NCI-H187 treated with DMSO at 0.1 percent for 48 hours (cell line): ENCODE data around the gene ALCAM.

Source experiments
- DNase-seq: peaks from one replicate; lab custom pipeline; 2025; lab: John Stamatoyannopoulos, UW

Gene ALCAM

DNA sequence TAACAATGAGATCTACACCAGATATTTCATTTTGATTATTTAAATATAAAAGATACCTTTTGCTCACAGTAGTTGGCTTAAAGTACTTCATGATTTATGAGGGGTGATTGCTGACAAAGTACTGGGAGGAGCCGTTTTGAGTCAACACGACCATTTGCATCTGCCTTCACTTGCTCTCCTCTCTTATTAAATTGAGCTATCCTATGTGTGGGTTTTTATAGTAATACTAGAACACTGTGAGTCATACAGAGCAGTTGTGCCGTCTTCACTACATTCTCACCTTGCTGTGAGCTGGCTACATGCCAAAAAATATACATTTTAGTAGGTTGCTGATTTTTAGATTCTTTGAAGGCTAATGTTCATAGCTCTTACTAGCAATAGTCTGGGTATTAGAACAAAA, 161.2 kb downstream of the ALCAM start:
- peak; percentile 92 for DNase-seq

DNA sequence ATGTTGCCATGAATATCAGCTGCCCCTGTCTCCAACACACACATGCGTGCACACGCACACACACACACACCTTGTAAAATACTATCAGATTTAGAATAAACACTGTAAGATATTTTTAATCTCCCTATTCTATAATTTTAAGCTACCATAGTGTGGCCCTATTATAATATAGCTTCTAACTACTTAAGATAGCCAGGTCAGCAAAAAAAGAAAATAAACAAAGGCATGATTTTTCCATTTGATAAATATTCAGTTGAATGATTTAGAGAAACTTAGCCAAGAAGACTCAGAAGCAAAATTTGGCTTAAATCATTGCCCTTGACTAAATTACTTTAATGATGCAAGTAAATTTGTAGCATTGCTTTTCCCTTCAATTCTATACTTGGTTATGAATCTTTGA, 162.2 kb downstream of the ALCAM start:
- no peak for DNase-seq

DNA sequence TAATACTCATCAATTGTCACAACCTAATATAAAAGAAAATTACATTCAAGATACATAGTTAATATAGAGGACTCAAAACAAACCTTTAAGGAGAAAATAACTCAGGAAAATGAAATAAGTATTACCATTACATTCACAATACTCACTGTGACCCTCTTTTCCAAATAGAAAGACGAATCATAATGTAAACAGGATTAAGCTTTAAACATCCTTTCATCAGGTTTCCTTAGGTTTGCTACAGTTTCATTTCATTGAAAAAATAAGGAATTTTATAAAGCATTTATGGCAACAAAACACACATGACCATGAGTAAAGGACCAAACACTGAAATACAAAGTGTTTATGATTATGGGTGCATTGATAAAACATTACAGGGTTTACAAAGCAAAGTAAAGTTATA, 162.7 kb downstream of the ALCAM start:
- no peak for DNase-seq

DNA sequence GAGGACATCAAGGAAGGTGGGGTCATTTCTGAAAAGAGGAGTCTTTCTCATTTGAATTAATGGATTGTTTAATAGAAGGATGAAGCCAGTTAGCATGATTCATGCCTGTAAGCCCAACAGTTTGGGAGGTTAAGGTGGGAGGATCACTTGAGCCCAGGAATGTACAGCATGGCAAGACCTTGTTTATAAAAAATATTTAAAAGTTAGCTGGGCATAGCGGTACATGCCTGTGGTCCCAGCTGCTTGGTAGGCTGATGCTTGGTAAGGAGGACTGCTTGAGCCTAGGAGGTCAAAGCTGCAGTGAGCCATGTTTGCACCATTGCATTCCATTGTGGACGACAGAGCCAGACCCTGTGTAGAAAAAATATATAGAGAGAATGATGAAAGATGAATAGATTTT, 165.5 kb downstream of the ALCAM start:
- no peak for DNase-seq

DNA sequence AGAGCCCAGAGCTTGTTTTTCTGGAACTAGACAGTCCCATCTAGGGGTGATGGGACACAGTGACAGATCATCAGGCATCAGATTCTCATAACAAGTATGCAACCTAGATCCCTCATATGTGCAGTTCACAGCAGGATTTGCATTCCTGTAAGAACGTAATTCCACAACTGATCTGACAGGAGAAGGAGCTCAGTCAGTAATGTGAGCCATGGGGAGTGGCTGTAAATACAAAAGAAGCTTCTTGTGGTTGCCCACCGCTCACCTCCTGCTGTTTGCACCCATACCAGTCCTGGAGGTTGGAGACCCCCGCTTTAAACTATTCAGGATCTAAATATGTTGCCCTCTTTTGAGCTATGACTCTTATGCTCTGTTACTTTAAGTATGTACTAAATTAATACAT, 167.3 kb downstream of the ALCAM start:
- no peak for DNase-seq

DNA sequence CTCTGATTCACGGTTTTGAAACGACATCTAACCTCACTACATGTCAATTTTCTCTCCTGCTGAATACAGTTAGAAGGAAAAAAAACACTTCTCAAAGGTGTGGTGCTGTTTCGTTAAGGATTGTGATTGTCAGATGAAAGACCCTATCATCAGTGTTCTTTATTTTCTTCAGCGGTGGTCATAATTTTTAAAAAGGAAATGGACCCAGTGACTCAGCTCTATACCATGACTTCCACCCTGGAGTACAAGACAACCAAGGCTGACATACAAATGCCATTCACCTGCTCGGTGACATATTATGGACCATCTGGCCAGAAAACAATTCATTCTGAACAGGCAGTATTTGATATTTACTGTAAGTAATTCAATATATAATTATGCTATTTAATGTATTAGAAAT, 167.8 kb downstream of the ALCAM start:
- DNase-seq: no peak

DNA sequence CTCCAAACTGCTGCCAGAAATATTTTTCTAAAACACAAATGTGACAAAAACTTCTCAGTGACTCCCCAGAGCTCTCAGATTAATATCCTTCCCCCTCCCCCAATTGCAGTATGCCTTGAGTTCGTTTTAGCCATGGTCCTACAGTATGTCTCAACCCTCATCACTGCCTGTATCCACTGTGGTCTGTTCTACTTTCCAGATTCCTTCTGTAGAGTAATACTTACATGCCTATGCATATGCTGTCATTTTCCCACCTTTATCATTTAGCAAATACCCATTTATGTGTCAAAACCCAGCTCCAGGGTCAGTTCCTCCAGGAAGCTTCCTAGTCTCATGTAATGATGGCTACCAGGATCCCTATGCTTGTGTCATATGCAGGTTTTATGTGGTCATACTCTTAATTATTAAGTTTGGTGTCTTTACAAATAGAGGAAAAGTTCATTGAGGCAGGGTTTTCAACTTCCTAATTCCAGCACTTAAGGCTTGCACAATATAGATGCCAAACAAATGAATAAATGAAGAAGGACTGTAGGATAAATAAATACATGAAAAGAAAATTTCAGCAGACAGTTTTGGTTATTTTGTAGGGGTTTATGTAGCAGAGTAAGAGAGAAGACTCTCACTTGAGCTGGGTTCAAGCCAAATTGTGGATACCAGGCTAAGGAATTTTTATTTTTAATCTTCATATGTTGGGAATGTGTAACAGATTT, 170.8 kb downstream of the ALCAM start:
- DNase-seq: no peak

DNA sequence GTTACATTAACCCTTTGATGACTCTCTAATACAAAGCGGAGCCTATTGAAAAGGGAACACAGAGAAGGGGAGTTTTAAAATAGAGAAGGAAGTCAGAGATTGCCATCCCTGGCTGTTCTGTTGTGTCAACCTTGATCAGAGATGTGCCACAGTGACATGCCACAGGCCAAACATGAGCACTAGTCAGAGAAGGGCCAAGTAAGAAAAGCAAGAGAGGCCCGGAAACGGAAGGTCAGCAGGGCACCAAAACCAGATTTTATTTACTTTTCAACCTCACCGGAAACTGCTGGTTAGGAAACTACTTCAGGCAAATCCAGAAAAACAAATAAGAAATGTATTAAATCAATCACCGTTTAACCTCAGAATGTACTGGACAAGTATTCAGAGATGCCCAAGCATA, 171.8 kb downstream of the ALCAM start:
- DNase-seq: no peak

DNA sequence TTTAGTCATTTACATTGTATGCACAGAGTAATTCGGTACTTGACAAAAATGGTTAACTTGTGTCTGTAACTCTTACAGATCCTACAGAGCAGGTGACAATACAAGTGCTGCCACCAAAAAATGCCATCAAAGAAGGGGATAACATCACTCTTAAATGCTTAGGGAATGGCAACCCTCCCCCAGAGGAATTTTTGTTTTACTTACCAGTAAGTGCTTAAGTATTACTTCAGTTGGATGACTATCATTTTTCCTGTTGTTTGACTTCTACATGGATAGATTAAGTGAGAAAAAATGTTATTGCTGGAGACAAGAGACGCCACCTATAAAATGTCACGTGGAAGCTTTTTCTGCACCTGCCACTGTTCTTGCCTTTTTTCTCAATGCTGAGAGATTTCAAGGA, 173.2 kb downstream of the ALCAM start:
- DNase-seq: peak; percentile 28

DNA sequence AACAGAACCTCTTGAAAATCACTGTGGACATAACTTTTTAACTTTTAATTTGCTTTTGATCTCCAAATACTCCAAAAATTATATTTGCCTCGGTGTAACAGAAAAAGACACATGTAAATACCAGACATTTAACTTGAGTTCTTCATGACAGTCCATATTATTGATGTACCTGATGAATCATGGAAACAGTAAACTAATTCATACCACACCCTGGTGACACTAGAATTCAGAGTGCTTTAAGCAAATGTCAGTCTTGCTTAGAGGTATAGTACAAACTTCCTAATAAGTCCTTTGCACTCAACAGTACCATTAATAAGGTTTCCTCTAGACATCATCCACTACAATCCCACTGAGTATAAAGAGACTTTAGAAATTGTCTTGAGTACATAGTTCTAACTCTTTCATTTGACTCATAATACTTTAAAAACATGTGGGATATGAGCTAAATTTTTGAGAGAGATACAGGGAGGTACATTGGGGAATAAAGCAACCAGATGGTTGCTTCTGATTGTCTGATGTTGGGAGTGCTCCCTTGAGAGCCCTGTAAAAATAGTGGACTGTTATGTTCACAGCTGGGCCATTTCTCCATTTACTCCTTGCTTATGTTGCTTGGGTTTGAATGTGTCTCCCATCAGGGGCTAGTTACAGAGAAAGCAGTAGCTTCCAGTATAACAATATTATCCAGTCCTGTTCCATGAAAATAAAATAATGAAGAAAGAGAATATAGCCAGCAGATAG, 175.7 kb downstream of the ALCAM start:
- DNase-seq: no peak

DNA sequence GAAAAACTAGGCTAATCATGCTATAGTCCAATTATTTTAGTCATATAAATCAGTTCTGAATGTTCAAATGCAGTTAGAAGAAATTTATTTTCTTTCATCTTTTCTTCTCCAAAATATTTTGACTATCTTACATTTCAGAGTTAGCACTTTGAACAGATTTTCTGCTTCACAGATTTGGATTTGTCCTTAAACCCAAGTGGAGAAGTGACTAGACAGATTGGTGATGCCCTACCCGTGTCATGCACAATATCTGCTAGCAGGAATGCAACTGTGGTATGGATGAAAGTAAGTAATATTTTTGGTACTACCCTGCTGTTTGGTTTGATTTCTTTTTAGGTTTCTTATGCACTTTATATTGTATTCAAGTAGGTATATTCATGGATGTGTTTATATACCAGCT, 178.3 kb downstream of the ALCAM start:
- no peak for DNase-seq

DNA sequence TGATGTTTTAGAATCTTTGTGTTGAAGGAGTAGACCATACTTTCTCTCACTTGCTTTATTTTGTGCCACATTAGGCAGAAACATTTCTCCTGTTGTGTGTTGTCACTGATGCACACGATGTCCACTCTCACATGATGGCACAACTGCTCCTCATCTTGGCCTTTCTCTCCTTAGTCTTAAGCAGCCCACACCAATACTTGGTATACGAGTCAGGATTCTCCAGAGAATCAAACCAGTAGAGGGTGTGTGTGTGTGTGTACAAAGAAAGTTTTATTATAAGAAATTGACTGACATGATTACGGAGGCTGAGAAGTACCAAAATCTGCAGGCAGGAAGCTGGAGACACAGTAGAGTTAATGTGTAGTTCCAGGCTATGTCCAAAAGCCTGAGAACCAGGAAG, 187.1 kb downstream of the ALCAM start:
- no peak for DNase-seq

DNA sequence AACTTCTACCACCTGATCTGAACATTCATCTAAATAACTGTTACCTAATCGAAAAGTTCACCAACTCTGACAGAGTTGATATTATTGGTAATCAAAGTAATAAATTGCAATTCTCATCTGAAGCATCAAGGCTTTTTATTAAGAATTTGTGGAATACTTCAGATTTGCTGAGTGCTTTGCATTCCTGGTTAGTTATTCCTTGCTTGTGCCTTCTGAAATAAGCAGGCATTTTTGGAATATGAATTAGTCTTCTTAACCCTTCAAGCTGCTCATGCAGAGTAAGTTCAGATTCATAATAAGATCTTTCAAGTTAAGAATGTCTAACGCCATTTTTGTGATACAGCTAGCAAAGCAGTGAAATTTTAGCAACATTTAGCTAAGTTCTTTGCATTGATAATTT, 188.5 kb downstream of the ALCAM start:
- DNase-seq: no peak

DNA sequence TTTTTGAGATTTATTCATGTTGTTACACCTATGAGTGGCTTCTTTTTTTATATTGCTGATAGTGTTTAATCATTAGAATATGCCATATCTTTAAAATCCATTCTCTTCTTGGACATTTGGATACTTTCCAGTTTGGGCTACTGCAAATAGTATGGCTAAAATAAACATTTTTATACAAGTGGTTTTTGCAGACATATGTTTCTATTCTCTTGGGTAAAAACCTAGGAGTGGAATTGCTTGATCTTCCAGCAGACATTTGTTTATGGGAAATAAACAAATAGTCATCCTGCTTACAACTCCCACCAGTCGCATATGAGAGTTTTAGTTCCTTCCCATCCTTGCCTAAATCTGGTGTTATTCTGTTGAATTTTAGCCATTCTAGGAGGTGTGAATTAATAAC, 193.1 kb downstream of the ALCAM start:
- DNase-seq: no peak

DNA sequence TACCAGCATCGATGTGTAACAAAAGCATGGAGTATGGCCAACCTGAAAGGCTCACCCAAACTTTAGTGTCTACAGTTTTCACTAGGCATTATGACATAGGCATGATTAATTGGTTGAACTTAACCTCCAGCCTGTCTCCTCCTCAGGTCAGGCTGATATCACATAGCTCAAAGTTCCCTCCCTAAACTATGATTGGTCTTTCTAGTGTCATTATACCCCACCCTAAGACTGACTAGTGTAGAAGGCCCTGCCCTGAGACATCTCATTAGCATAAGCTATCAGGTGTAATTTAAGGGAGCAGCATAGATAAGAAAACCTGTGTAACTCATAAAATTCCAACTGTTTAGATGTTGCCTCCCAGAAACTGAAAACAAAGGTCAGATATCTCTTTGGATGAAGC, 195.2 kb downstream of the ALCAM start:
- DNase-seq: no peak

DNA sequence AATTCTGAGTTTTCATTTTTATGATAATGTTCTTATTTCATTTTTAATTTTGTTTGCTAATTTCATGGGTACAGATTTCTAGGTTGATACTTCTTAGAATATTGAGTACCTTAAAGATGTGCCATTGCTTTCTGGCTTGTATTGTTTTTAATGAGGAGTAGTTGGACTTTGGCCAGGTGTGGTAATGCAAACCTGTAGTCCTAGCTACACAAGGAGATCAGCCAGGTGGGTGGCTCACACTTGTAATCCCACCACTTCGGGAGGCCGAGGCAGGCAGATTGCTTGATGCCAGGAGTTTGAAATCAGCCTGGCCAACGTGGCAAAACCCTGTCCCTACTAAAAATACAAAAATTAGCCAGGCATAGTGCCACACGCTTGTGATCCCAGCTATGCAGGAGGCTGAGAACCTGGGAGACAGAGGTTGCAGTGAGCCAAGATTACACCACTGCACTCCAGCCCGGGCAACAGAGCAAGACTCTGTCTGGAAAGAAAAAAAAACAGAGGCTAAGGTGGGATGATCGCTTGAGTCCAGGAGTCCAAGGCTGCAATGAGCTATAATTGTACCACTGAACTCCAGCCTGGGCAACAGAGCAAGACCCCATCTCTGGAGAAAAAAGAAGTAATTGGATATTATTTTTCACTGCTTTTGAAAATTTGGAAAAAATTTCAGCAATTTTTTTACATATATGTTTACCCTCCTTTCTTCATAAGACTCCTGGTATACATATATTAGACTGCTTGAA, 198.0 kb downstream of the ALCAM start:
- DNase-seq: no peak

DNA sequence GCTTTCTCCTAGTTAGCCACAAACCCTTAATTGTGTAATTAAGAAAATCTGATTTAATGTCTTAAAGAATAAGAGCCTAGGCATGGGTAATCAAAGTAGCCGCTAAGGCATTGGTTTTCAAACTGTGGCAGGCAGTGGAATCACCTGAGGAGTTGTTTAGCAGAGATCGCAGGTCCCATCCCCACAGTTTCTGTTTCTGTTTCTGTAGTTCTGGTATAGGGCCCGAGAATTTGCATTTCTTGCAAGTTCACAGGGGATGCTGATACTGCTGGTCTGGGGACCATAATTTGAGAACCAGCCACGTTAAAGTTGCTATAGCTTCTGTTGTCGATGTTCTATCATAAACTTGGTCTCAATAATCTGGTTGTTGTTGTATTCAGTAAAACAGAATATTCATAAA, 204.3 kb downstream of the ALCAM start:
- DNase-seq: no peak

DNA sequence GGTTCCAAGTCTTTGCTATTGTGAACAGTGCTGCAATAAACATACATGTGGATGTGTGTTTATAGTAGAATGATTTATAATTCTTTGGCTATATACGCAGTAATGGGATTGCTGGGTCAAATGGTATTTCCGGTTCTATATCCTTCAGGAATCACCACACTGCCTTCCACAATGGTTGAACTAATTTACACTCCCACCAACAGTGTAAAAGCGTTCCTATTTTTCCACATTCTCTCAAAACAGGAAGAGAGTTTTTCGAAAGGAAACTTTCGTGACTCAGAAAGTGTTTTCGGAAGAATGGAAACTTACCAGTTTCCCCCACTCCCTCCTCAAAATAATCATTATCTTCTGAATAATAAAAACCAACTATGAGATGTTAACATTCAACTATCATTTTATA, 205.8 kb downstream of the ALCAM start:
- DNase-seq: no peak

DNA sequence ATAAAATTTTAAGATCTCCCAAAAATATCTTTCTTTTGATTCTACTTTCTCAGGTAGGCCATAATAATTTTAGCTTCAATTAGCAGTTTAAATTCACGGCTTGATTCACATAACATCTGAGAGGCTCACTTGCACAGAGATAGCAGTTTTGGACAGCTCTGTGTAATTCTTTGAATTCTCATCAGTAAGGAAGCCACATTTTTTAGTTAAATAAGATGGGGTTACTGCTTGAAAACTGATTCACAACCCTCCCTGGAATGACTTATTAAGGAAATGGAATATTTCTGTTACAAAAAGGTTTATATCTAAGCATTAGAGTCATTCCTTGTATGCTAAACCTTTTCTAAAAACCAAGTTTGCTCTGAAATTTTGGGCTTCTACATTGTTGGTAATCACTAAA, 212.7 kb downstream of the ALCAM start:
- DNase-seq: no peak

DNA sequence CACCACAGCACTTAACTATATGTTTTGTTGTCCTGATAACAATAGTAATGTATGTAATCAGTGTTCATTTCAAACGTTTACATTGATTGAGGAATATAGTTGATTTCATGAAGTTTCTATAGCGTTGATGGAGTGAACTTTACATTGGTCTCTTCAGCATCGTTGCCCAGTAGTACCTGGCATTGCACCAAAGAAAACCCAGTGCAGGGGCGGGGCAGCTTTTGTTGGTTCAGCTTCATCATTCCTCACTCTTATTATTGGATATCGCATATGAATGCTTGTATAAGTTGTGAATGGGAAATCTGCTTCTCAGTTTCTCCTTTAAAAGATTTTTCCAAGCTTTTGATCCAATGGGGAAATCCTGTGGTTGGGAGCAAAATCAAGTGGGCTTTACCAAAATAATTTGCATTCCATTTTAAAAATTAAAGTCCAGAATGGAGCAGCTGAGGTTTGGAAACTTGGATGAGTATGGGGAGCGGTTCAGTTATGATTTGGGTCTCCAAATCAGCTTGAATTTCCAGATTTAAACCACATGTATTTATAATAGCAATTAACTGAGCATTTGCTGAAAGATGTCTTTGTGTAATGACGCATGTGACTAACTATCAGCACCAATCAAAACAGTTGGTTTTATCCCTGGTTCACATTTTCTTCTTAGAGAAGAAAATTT, 213.7 kb downstream of the ALCAM start:
- no peak for DNase-seq

DNA sequence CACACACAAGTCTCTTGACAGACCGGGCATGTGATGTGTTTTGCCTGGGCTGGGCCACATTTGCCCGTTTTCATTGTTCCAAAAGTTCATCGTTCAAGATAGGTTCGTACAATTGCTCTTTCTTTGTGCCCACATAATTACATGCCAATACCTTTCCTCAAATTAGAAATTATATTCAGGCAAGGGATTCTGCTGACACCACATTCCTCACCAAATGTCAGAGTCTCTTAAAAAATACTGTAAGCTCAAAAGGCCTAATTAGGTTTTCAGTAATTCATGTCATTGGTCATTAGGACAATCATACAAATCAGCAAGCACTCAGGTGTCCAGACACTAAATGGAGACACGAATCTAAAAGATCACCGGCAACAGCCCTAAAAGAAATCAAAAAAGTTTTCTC, 215.3 kb downstream of the ALCAM start:
- no peak for DNase-seq

DNA sequence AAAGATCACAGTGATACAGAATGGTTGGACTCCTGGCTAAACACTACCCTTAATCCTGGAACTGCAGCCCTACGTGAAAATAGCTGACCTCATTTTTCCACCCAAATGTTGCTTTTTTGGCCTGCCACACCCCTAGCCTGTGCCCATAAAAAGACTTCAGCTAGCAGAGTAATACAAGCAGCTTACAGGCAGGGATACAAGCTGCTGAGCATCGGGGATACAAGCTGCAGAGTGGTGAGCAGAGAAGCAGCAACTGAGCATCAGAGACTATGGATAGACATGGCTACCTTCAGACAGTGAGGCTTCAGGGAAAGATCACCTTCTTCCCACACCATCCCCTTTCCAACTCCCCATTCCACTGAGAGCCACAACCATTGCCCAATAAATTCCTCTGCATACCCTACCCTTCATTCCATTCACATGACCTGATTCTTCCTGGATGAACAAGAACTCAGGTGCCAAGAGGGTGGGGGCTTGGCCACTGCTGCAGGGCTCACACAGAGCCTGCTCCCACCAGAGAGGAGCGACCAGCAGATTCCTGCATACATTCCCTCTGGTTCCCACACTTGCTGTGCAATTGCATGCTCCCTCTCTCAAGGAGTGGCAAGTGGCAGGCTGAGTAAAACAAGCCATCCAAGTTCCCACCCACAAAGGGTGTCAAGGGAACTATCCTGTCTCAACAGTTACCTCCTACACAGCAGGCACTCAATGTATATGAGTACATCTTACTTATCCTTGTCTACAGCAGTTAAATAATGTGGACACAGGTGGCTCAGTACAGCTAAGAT, 217.5 kb downstream of the ALCAM start:
- no peak for DNase-seq
